ENCODE data around the gene TAF1A. TPM values are rescaled to one million over a fixed set of nuclear protein-coding genes. Genes with fewer than 3 reads are reported as not detected.

TAF1A gene
- total and polyA plus RNA-seq, 2 of the 8 experiments (the other 6 are each of a cell fraction or from before 2014, with no cell fraction given): 3.3 to 16.7 TPM

DNA sequence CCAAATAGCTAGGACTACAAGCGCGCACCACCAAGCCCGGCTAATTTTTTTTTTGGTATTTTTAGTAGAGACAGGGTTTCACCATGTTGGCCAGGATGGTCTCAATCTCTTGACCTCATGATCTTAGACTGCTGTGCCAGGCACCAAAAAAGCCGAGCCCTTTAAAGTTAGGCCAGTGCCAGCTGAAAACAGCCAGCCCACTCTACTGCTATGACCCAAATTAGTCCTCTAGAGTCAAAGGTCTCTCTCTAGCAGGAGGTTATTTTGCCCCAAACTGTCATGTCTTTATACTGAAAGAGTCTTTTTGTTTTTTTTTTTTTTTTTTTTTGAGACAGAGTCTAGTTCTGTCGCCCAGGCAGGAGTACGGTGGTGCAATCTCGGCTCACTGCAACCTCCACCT, 32.2 kb downstream of the TAF1A start:
- POLR2A ChIA-PET (ENCODE audit: partially characterized antibody): interaction anchor here (0.7 kb wide), 1 partner anchor 12 kb away, joined by 4 read pairs; no protein-coding TSS in a partner anchor
- no peak overlapping the region for H4K91ac ChIP-seq (replicated peaks; ENCODE audit: insufficient read length, low read length)
- no peak overlapping the region for H3K27ac ChIP-seq (ENCODE audit: low read depth, low read length)
- H2BK20ac ChIP-seq (ENCODE audit: low read length): no peak overlapping the region
- no peaks in the 10 kb centered on the region for H3K79me1 ChIP-seq (ENCODE audit: low read depth, low read length)
- H3K4ac ChIP-seq (replicated peaks; ENCODE audit: insufficient read length, low read depth, low read length): no peak overlapping the region
- H3K4me2 ChIP-seq (ENCODE audit: insufficient read depth in 1 of 2, low read depth in 2 of 2, low read length in 2 of 2): no peak overlapping the region
- no peaks in the 10 kb centered on the region for H3K27me3 ChIP-seq (replicated peaks in 1 of 4; ENCODE audit: control insufficient read depth in 3 of 4, extremely low read depth in 1 of 4, insufficient read depth in 3 of 4, low read length in 3 of 4)
- H2BK120ac ChIP-seq (replicated peaks; ENCODE audit: low read depth, low read length): no peak overlapping the region
- no peak overlapping the region for H3K4me3 ChIP-seq (ENCODE audit: extremely low read depth in 1 of 4, insufficient read depth in 2 of 4, low read depth in 3 of 4, low read length in 4 of 4)
- no peak overlapping the region for H3K56ac ChIP-seq (replicated peaks; ENCODE audit: insufficient read length, low read depth, low read length)
- no peak overlapping the region for H3K18ac ChIP-seq (ENCODE audit: extremely low read depth, low read length)
- H2BK5ac ChIP-seq (ENCODE audit: low read depth, low read length): no peak overlapping the region
- no peaks in the 10 kb centered on the region for H3K23me2 ChIP-seq (ENCODE audit: low read depth, low read length)
- no peak overlapping the region for H2BK12ac ChIP-seq (ENCODE audit: low read depth, low read length)
- H3K14ac ChIP-seq (ENCODE audit: insufficient read length): no peak overlapping the region
- WGBS, 2 experiments (ENCODE audit: extremely low coverage in 1 of 2, insufficient coverage in 1 of 2, insufficient read length in 1 of 2, insufficient replicate concordance in 2 of 2, low coverage in 1 of 2, low lambda C conversion rate in 2 of 2, missing lambda C conversion rate in 1 of 2): 96% methylated on average over 5 of the region's 7 CpGs; no CpG with 5 or more reads in 1 of the 2 experiments
- no peak overlapping the region for H2BK15ac ChIP-seq (ENCODE audit: low read length)
- H3K79me2 ChIP-seq (ENCODE audit: control insufficient read depth in 1 of 2, insufficient read depth in 2 of 2, low read length in 2 of 2): no peaks in the 10 kb centered on the region
- no peak overlapping the region for H2AK5ac ChIP-seq (ENCODE audit: low read depth, low read length)
- H3K23ac ChIP-seq (ENCODE audit: insufficient read length): no peak overlapping the region
- H3K4me1 ChIP-seq (replicated peaks in 1 of 4; ENCODE audit: control insufficient read depth in 3 of 4, insufficient read depth in 4 of 4, low read length in 3 of 4): no peaks in the 10 kb centered on the region
- no peaks in the 10 kb centered on the region for H3K9me3 ChIP-seq (ENCODE audit: insufficient read depth in 2 of 2, low read depth in 1 of 2, low read length in 1 of 2)
- H4K5ac ChIP-seq (ENCODE audit: insufficient read length, low read depth, low read length): no peak overlapping the region
- H3K9ac ChIP-seq (replicated peaks in 1 of 4; ENCODE audit: extremely low read depth in 1 of 4, low read depth in 3 of 4, low read length in 3 of 4): no peak overlapping the region
- FAIRE-seq: no peak
- H4K20me1 ChIP-seq (replicated peaks in 1 of 2; ENCODE audit: control insufficient read depth in 1 of 2, insufficient read depth in 2 of 2, low read length in 2 of 2): no peaks in the 10 kb centered on the region
- H4K8ac ChIP-seq (ENCODE audit: extremely low read depth, insufficient read depth, low read length): no peak overlapping the region
- no peak for DNase-seq (ENCODE audit: low read depth in 1 of 2, low spot score in 2 of 2)
- no peak overlapping the region for H2AFZ ChIP-seq (ENCODE audit: low read length)
- CTCF ChIA-PET (ENCODE audit: partially characterized antibody): interaction anchor here (1.2 kb wide), 1 partner anchor 14 kb away, joined by 3 read pairs; no protein-coding TSS in a partner anchor
- peaks cover 0 to 27% (median 16%) of the 10 kb centered on the region in 4 experiments; a peak in 6 of 8 replicates for H3K36me3 ChIP-seq (ENCODE audit: control insufficient read depth in 2 of 4, insufficient read depth in 4 of 4, low read length in 3 of 4)
- no peak for TF ChIP-seq POLR2AphosphoS5 (IDR thresholded peaks at IDR 0.05; ENCODE audit: low read depth, low read length)
- no peak for TF ChIP-seq ASH2L (IDR thresholded peaks at IDR 0.05; ENCODE audit: low read length)
- TF ChIP-seq KDM1A (IDR thresholded peaks at IDR 0.05; ENCODE audit: borderline replicate concordance, low read length): no peak
- no peak for TF ChIP-seq HDAC6 (IDR thresholded peaks at IDR 0.05; ENCODE audit: low read depth, low read length)
- no peak for TF ChIP-seq GABPA (IDR thresholded peaks at IDR 0.05; ENCODE audit: borderline replicate concordance, insufficient read depth, low read length)
- no peak for TF ChIP-seq EP300 (IDR thresholded peaks at IDR 0.05; ENCODE audit: borderline replicate concordance in 1 of 2, low read depth in 2 of 2, low read length in 2 of 2)
- no peak for TF ChIP-seq KDM5A (IDR thresholded peaks at IDR 0.05; ENCODE audit: low read length)
- no peak for TF ChIP-seq POU5F1 (IDR thresholded peaks at IDR 0.05; ENCODE audit: low read depth, low read length)
- no peak for TF ChIP-seq SP1 (IDR thresholded peaks at IDR 0.05; ENCODE audit: low read depth, low read length)
- TF ChIP-seq RXRA (IDR thresholded peaks at IDR 0.05; ENCODE audit: insufficient read depth, low read depth, low read length): no peak
- TF ChIP-seq JUND (IDR thresholded peaks at IDR 0.05; ENCODE audit: low read length): no peak
- TF ChIP-seq, protein P1, sequence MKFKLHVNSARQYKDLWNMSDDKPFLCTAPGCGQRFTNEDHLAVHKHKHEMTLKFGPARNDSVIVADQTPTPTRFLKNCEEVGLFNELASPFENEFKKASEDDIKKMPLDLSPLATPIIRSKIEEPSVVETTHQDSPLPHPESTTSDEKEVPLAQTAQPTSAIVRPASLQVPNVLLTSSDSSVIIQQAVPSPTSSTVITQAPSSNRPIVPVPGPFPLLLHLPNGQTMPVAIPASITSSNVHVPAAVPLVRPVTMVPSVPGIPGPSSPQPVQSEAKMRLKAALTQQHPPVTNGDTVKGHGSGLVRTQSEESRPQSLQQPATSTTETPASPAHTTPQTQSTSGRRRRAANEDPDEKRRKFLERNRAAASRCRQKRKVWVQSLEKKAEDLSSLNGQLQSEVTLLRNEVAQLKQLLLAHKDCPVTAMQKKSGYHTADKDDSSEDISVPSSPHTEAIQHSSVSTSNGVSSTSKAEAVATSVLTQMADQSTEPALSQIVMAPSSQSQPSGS (IDR thresholded peaks at IDR 0.05; ENCODE audit: low read length): no peak
